GM10266 (cell line): Measurements from ENCODE around the gene PIK3AP1.

Experiments
- DNase-seq: peaks from one replicate; pipeline ENCODE4 v3.0.0; 2012; ENCODE audit errors: extremely low spot score
- TF ChIP-seq, protein P1 (sequence below): IDR thresholded peaks from 2 replicates; pipeline ENCODE4 v1.5.1; 2012; ENCODE audit warnings: mild to moderate bottlenecking, low read depth; ENCODE audit not compliant: control insufficient read depth, insufficient read depth; ENCODE audit errors: missing control alignments

PIK3AP1 gene

DNA sequence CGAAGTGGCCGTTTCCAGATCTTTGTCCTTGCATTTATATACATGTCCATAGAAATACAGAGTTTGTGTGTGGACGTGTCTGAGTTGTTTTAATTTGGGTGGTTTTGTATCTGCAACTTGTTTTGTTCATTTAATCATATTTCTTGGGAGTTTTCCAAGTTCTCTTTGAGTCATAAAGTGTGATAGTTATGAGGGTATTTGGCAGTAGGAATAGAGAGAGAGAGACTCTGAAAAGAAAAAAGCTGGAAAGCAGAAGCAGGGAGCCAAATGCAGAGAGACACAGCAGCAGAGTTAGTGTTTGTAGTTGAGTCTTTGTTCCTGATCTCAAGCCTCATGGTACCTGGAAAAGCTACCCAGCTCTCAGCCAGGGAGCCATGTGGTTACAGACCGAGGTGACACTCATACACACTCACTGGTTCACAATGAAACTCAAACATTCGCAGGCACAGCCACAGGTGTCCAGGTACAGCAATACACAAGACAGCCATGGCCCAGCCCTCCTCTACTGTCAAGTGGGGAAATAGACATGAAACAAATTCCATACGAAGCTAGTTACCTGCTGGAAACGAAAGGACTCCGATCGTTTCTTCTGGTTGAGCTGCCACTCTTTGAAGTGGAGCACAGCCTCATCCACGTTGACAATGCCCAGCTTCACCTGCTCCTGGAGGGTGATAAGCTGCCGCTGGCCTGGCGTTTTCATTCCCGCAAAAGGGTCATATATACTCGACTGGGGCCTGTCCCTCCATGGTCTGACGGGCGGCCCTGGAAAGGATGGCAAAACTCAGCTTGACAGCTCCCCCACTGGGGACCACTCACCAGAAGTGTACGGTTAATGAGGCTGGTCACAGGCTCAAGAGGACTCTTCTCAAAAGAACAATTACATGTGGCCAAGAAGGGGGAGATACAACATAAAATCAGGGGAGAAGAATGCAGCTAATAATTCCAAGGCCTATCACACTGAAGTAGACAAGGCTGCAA, 100.2 kb downstream of the PIK3AP1 start:
- DNase-seq: no peak
- TF ChIP-seq, protein P1, sequence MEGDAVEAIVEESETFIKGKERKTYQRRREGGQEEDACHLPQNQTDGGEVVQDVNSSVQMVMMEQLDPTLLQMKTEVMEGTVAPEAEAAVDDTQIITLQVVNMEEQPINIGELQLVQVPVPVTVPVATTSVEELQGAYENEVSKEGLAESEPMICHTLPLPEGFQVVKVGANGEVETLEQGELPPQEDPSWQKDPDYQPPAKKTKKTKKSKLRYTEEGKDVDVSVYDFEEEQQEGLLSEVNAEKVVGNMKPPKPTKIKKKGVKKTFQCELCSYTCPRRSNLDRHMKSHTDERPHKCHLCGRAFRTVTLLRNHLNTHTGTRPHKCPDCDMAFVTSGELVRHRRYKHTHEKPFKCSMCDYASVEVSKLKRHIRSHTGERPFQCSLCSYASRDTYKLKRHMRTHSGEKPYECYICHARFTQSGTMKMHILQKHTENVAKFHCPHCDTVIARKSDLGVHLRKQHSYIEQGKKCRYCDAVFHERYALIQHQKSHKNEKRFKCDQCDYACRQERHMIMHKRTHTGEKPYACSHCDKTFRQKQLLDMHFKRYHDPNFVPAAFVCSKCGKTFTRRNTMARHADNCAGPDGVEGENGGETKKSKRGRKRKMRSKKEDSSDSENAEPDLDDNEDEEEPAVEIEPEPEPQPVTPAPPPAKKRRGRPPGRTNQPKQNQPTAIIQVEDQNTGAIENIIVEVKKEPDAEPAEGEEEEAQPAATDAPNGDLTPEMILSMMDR: no peak

DNA sequence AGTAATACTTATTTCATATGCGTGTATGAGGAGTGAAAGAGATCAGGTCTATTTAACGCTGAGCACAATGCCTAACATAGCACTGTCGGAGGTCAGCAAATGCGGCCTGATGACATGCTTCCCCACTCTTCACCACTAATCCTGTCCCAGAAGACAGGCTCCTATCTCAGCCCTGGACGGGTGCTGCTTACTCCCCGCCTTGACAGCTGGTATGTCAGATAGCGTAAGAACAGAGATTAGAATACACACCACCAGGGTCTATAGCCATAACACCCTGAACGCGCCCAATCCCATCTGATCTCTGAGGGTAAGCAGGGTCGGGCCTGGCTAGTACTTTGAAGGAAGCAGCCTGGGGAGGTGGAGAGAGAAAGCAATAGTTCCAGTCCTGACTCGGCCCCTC, 101.2 kb downstream of the PIK3AP1 start:
- DNase-seq: no peak
- TF ChIP-seq, protein P1: no peak

DNA sequence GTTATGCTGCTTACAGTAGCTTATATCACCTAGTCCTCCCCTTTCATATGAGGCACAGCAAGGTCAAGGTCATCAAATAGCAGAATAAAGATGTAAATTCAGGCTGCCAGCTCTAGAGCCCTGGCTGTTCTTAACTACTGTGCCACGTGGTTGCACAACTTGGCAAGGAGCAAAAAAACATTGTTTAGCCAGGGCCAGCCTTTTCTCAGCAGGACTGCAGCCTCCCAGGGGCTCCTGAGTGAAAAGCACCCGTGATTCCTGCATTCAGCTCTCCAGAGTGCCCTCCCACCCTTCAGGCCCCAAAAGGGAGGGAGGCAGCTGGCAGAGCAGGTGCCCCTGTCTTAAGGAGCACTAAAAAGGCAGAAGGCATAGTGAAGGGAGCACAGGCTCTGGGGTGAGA, 101.7 kb downstream of the PIK3AP1 start:
- TF ChIP-seq, protein P1: no peak
- no peak for DNase-seq

DNA sequence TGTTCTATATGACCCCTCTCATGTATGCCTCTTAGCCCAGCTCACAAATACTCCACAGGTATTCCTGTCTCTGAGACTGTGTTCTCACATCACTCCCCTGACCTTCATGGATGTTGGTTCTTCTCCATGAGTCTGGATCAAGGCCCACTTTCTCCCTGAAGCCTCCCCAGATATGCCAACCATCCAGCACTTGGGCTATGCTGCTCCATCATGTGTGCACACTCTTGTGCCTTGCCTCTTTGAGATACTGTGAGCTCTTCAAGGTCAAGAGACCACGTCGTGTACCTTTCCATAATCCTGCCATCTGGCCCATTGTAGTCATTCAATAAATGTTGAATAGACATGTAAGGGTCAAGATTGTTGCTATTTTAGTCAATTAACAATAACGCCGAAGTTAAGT, 103.4 kb downstream of the PIK3AP1 start:
- DNase-seq: no peak
- TF ChIP-seq, protein P1: no peak

DNA sequence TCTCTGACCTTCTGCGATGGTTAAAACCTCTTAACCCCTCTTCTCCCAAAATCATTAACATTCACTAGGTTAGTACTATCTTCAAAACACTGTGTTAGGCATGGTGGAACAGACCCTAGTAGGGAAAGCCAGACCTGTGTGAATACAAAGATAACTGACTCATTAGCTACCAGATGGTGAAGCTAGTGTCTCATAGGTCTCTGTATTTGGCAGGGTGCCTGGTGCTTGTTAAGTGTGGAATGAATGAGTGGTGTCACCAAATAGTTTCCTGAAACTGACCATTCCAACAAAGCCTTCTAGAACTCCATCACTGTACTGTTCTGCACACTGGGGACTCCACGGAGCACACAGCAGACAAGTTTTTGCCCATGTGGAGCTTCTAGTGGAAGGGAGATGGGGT, 105.8 kb downstream of the PIK3AP1 start:
- TF ChIP-seq, protein P1: no peak
- no peak for DNase-seq

DNA sequence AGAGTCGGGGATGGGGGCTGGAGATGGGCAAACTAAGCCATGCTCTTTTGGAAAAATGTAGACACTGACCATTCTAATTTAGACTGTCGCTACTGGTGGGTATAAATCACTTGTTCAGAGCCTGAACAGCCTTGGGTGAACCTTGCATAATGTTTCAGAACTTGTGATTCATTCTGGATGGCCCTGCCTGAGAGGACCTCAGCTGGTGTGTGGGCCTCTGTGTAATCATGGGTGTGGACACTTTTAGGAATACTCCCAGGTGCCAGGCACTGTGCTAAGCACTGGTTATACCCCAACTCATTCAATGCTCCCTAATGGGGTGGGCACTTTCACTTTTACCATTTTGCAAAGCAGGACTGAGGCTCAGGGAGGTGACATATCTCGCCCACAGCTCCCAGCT, 106.7 kb downstream of the PIK3AP1 start:
- DNase-seq: no peak
- TF ChIP-seq, protein P1: no peak
